HG03039 (cell line): ENCODE results near the gene C19orf47.

Experiments
- ATAC-seq: cut with Tn5 transposase; IDR thresholded peaks from one replicate; pipeline ENCODE4 v1.9.1; 2021; ENCODE audit warnings: mild to moderate bottlenecking, moderate library complexity; ENCODE audit not compliant: unreplicated experiment

Gene C19orf47

GRCh38 chr19:40321076-40321475 lies 27.1 kb downstream of the C19orf47 start:
- no peak for ATAC-seq

GRCh38 chr19:40320558-40320935 lies 27.6 kb downstream of the C19orf47 start:
- ATAC-seq: no peak

GRCh38 chr19:40317338-40317737 lies 30.9 kb downstream of the C19orf47 start:
- no peak for ATAC-seq

DNA sequence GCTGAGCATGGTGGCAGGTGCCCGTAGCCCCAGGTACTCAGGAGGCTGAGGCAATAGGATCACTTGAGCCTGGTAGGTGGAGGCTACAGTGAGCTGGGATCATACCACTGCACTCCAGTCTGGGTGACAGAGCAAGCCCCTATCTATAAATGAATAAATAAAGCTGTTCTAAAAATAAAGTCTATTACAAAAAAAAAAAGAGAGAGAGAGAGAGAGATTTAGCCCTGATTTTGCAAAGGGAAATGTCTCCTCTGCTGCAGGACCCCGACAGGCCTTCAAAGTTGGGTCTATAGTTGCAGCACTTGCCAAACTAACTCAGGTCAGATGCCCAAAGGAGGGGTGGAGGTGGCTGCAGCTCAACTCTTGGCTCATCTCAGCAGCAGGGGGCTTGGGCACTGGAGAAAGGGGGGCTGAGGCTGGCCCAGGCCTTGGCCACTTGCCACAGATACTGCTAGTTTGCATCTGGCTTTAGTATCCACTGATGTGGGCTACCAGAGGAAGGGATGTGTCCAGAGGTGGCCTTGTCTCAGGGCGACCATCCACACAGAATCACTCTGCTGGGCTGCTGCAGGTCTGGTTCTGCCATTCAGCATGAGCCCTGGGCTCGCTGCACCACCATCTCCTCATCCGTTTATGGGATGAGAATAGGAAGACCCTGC lies 32.3 kb downstream of the C19orf47 start:
- no peak for ATAC-seq

GRCh38 chr19:40314656-40315055 lies 33.5 kb downstream of the C19orf47 start:
- no peak for ATAC-seq

GRCh38 chr19:40313229-40313983 lies 34.8 kb downstream of the C19orf47 start:
- ATAC-seq: no peak

DNA sequence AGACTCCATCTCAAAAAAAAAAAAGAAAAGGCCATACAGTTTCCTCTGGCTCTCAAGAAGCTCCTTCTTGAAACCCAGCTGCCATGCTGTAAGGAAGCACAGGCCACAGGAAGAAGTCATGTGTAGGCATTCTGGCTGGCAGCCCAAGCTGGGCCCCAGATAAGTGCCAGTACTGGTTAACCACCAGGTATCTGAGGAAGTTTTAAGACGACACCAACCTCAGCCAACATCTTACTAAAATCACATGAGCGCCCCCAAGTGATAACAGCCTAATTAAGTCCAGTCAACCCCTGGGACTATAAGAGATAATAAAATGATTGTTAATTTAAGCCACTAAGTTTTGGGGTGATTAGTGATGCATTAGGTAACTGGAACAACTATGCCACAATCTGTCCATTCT lies 35.7 kb downstream of the C19orf47 start:
- no peak for ATAC-seq

DNA sequence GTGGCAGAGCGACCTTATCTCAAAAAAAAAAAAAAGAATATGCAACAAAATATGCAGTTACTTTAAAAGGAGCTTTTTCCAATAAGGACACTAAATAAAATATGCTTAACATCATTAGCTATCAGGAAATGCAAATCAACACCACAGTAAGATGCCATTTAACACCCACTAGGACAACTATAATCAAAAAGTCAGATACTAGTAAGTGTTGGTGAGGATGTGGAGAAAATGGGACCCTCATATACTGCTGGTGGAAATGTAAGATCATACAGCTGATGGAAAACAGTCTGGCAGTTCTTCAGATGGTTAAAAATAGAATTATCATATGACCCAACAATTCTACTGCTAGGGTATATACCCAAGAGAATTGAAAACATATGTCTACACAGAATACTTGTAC lies 38.5 kb downstream of the C19orf47 start:
- no peak for ATAC-seq

GRCh38 chr19:40305403-40305802 lies 42.8 kb downstream of the C19orf47 start:
- ATAC-seq: no peak

DNA sequence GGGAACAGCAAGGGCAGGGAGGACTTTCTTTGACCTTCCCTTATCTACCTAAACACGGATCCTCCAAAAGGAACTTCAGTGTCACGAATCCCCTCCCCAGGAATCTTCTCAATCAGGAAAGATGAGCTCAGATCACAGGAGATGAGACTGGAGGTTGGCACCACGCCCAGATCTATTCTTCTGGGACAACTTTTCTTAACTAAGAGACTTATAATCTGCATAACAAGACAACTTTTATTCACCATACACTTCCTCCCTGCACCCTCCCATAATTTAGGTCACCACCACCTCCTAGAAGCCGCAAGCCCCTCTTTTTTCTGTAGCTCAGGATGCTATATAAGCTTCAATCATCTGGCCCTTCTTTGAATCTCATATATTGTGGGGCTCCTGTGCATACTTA lies 43.9 kb downstream of the C19orf47 start:
- no peak for ATAC-seq

DNA sequence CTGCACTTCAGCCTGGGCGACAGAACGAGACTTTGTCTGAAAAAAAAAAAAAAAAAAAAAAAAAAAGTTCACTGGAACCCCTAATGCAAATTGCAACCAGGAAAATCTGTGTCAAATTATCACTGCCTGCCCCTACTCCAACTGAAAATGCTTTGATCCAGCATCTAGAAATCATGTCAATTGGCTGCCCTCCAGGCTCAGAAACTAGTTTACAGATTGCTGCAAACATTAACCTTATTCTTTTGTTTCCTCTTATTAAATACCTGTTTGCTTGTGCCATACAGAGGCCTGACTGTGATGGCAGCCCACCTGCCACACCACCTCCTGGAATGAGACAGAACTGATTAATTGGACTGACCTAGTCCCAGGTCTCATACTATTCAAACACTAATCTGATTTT lies 44.4 kb downstream of the C19orf47 start:
- ATAC-seq: no peak

- ATAC-seq: no peak
These were observed 45.8 kb downstream of the C19orf47 start for GRCh38 chr19:40302224-40303011.

DNA sequence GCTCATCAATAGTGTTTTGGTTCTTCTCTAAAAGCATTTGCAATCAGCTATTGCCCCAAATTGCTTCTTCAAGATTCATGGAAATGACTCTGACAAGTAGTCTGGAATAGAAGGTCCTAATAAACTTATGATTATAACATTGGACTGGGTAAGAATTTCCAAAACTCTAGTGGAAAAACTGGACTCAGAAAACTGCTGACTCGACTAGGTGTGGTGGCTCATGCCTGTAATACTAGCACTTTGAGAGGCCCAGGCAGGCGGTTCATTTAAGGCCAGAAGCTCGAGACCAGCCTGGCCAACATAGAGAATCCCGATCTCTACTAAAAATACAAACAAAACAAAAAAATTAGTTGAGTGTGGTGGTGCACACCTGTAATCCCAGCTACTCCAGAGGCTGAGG lies 47.5 kb downstream of the C19orf47 start:
- no peak for ATAC-seq

DNA sequence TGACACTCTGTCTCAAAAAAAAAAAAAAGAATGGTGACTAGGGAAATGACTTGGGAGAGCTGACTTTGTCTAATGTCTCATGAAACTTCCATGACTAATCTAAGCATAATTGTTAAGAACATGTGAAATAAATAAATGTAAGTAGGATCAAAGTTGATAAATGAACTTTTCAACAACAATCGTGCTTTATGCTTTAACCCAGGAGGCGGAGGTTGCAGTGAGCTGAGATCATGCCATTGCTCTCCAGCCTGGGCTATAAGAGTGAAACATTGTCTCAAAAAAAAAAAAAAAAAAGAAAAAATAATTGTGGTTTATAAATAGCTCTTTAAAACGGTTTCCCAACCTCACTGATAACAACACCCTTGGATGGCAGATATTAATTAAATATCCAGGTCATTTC lies 50.2 kb downstream of the C19orf47 start:
- no peak for ATAC-seq

DNA sequence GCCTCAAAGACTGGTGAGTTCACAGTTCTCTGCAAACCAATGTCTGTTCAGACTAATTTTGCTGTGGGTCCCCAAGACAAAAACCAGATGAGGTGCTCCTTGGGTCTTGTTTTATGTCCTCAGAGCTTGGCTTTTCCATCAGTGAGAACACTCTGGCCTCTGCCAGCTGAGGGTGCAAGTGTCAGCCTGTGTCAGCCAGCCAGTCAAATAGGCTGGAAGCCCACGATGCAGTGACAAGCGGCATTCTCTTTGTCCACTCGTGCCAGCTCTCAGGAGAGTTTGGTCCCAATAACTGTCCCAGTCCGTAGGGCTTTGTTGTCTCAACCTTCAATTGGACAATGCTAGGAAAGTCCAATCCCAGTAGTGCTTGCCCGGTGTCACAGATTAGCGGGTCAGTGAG lies 53.6 kb downstream of the C19orf47 start:
- ATAC-seq: no peak

GRCh38 chr19:40286971-40287421 lies 61.2 kb downstream of the C19orf47 start:
- ATAC-seq: no peak

GRCh38 chr19:40286235-40286970 lies 61.8 kb downstream of the C19orf47 start:
- no peak for ATAC-seq

DNA sequence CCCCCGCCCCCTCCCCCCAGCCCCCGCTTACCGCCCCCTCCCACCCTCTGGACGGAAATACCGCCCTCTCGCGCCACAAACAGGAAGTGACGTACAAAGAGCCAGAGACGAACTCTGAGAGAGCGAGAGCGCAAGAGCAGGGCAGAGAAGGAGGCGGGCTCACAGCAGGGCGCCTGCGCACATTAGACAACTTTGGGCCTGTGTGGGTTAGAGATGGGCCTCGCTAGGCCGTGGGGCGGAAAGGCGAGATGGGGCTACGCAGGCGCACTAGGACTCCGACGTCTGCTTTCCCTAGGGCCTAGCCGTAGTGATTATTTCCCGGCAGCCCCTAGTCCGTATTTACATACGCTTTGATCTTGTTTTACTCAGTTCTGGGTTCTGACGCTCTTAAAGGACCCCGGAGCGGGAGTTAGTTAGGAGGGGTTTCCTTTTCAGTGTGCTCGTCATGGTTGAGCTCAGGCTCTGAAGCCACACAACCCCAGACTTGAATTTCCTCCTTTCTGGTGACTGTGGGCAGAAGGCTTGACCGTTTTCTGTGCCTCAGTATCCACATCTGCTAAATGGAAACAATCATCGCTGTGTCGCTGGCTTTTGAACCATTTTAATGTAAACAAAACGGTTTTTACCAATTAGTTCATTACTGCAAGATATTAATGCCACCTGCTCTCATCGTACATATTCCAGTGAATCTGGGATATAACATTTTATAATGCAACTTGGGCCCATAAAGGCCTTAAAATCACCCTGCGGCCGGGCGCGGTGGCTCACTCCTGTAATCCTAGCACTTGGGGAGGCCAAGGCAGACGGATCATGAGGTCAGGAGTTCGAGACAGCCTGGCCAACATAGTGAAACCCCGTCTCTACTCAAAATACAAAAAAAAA lies 62.6 kb downstream of the C19orf47 start:
- ATAC-seq: peak; percentile 88

DNA sequence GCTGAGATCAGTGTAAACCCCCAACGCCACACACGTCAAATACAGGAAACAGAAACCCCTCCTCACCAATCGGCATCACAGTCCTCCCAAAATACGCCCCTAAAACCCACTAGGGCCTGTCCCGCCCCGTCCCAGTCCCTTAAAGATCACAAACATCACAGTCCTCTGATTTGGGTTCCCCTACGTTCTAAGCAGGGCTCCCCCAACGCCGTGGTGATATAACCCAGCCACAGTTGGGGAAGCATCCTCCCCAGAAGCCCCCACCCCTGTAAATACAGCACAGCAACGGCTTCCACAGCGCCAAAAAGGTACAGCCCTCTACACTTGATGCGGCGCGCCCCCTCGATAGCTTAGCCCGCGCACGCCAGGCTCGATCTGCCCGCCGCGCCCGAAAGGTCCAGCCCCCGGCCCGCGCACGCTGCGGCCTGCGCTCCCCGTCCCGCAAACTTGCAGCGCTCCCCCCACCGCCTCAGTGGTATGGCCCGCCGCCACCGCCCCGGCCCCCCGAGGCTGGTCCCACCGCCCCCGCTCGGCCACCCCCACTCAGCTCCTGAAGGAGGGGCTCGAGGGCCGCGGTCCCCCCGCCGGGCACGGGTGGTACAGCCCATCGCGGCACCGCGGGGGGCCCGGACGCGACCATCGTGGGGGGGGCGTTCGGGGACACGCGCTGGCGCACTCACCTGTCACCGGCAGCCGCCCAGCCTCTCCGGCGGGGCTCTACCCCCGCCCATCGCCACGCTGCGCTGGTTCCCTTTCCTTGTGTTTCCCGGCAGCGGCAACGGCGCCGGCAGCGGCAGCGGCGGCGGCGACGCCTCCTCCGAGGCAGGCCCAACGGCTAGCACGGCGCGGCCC lies 63.5 kb downstream of the C19orf47 start, which contains the start of gene AKT2:
Gene AKT2, minus strand, starts transcription at position 845 of the 852 bp plus-strand sequence. CDS start 20,078 bp downstream, outside the sequence.
- ATAC-seq: peak; percentile 25
